Astrocyte of the cerebellum (primary cell): Measurements from ENCODE around the gene ATP6V0D1.

Source experiments
- DNase-seq: peaks from one replicate; pipeline ENCODE4 v3.0.0-alpha.2; 2011; ENCODE audit warnings: low read depth
- H3K4me3 ChIP-seq: 2 replicates; pipeline ENCODE4 v1.5.1; 2011; ENCODE audit warnings: mild to moderate bottlenecking, low read depth, low read length, moderate library complexity
- in situ Hi-C: cut with HindIII; loops from 2 replicates; pipeline ENCODE4 v1.10.0; 2017; ENCODE audit warnings: low sequenced_read_pairs
- TF ChIP-seq, protein P1 (sequence below): IDR thresholded peaks from 2 replicates; pipeline ENCODE4 v1.5.1; 2012; ENCODE audit warnings: low read length, low read depth, moderate library complexity, mild to moderate bottlenecking; ENCODE audit errors: missing control alignments

Gene ATP6V0D1

DNA sequence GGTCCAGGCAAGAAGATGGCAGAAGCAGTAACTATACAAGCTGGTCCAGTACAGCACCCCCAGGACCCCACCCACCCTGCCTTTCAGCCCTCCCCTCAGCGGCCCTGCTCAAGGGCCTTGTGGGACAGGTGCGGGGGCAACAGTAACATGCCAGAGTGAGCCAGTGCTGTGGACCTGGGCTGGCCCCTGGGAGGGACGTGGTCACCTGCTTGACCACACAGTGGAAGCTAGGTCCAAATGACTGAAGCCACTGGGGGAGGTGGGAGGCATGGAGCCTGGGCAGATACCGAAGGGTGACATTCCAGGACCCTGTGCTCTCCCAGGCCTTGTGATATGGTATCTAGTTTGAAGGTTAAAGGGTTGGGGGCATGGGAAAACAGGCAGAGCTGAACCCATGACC lies 17.3 kb downstream of the ATP6V0D1 start:
- no peak overlapping the region for H3K4me3 ChIP-seq
- in situ Hi-C loops, result no loop called here
- TF ChIP-seq, protein P1, sequence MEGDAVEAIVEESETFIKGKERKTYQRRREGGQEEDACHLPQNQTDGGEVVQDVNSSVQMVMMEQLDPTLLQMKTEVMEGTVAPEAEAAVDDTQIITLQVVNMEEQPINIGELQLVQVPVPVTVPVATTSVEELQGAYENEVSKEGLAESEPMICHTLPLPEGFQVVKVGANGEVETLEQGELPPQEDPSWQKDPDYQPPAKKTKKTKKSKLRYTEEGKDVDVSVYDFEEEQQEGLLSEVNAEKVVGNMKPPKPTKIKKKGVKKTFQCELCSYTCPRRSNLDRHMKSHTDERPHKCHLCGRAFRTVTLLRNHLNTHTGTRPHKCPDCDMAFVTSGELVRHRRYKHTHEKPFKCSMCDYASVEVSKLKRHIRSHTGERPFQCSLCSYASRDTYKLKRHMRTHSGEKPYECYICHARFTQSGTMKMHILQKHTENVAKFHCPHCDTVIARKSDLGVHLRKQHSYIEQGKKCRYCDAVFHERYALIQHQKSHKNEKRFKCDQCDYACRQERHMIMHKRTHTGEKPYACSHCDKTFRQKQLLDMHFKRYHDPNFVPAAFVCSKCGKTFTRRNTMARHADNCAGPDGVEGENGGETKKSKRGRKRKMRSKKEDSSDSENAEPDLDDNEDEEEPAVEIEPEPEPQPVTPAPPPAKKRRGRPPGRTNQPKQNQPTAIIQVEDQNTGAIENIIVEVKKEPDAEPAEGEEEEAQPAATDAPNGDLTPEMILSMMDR, result no peak
- DNase-seq, result no peak

DNA sequence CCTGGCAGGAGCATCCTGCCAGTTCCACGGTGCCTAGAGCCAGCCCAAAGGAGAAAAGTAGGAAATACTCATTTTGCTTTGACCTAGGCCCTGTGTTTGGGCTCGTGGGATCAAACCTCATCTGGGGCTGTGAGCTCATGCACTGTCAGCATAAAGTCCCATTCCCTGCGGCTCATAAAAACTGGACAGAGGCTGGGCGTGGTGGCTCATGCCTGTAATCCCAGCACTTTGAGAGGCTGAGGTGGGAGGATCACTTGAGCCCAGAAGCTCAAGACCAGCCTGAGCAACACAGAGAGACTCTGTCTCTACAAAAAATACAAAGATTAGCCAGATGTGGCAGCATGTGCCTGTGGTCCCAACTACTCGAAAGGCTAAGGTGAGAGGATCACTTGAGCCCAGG lies 17.9 kb downstream of the ATP6V0D1 start:
- no peak overlapping the region for H3K4me3 ChIP-seq
- TF ChIP-seq, protein P1, result no peak
- DNase-seq, result no peak
- in situ Hi-C loops, result no loop called here

DNA sequence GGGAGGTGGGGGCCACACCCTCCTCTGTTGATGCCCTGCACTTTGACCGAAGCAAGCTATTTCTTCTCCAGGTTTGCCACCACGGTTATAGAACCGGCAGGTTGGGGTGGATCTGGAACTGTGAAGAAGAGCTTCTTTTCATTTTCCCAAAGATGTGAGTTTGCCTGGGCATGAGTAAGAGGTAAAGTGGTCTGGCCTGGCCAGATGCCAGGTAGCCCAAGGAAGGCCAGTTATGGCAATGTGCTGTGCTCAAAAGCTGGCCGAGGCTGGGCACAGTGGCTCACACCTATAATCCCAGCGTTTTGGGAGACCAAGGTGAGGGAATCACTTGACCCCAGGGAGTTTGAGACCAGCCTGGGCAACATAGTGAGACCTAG lies 18.7 kb downstream of the ATP6V0D1 start:
- TF ChIP-seq, protein P1, result no peak
- in situ Hi-C loops, result no loop called here
- no peak overlapping the region for H3K4me3 ChIP-seq
- no peak for DNase-seq

DNA sequence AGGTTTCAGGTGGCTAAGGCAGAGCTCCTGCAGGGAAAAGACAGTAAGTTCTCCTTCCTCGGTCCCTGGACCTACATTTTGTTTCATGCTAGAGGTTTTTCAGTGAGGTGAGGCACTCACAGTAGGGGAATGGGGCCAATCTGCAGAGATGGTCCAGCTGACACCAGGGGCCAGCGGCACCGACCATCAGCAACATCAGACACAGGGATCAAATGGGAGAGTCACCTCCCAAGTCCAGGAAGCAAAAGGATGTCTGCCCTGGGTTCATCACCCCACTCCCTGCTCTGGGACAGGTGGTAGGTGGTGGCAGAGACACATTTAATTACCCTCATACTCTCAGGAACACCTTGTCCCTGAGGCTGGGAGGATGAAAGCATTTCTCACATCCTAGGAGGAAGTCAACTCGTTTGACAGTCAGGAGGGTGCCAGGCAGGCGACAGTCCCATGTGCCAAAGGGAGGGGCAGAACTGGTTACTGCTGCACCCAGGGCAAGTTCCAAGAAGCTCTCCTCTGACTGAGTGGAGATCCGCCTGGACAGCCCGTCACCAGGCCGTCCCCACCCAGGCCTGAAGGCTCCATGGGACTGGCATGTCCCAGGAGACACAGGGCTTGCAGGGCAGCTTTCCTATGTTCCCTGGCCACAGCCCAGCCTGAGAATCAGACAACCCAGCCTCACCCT lies 19.2 kb downstream of the ATP6V0D1 start:
- TF ChIP-seq, protein P1, result no peak
- in situ Hi-C loops, result no loop called here
- DNase-seq, result no peak
- no peak overlapping the region for H3K4me3 ChIP-seq

DNA sequence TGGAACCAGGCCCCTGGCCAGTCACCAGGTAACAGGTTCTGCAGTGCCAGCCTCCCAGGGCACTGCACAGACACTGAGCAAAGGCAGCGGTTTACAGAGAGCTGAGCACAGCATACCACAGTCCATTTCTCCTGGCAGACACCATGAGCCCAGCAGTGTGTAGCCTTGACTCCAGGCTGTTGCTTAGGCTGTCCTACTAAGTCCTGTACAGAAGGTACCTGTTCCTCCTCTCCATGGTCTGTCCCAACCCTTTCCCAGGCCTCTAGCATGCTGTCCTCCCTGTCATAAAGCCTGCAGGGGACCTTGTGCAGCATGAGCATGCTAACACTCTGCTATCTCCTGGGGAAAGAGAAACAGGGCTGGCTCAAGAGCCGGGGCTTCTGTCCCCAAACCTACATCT lies 20.0 kb downstream of the ATP6V0D1 start:
- in situ Hi-C loops, result no loop called here
- DNase-seq, result no peak
- H3K4me3 ChIP-seq, result no peak overlapping the region
- TF ChIP-seq, protein P1, result no peak

DNA sequence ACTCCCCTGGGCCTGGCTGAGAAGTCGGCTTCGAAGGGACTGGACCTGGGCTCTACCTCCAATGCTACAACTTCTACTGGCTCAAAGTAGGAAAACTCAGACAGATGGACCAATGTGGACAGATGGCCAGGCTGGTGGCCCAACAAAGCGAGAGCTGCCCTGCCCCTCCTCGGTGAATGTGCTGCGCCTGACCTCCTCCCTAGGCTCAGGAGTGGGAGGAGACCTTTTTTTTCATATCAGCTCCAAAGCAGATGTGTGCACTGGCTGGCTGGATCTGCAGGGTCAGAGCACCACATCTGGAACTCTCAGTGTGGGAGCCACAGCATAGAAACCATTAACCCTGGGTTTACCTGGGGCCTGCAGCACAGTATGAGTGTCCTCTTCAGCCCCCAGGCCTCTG lies 20.8 kb downstream of the ATP6V0D1 start:
- TF ChIP-seq, protein P1, result no peak
- in situ Hi-C loops, result no loop called here
- H3K4me3 ChIP-seq, result no peak overlapping the region
- no peak for DNase-seq

DNA sequence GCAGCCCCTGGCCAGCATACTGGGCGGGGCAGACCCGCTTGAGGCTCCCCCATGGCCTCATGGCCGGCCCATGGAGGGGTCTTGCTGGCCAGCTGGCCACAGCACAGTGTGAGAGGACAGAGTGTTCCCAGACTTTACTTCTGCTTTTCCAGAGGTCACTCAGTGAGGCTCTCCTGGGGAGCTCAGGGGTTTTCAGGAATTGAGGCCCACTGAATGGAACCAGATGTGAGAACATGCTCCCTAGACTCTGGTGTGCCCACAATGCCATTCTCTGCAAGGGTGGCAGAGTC lies 21.2 kb downstream of the ATP6V0D1 start:
- DNase-seq, result no peak
- TF ChIP-seq, protein P1, result no peak
- no peak overlapping the region for H3K4me3 ChIP-seq
- in situ Hi-C loops, result no loop called here
